ENCODE results near the gene MXI1.

GRCh38 chr10:110210674-110211464, 3.5 kb downstream of the MXI1 start:
- TF ChIP-seq CTCF (IDR thresholded peaks at IDR 0.05) (no peak), POLR2A (IDR thresholded peaks at IDR 0.05) (peak in 1 of 2 donors; percentile 84), POLR2AphosphoS5 (IDR thresholded peaks at IDR 0.05; ENCODE audit: insufficient read depth in 1 of 2, low read depth in 1 of 2) (peak; percentile 91 to 95)
